HCT116 (cell line): ENCODE results near the gene MED6. TPM values are rescaled to one million over a fixed set of nuclear protein-coding genes. Genes with fewer than 3 reads are reported as not detected.

ENCODE experiments used
- ATAC-seq: fragments of 200-7000 bp; cut with Tn5 transposase; 2 replicates; pipeline ENCODE4 v1.9.1; 2020; ENCODE audit warnings: mild to moderate bottlenecking, moderate library complexity
- BruUV-seq: library from RNA; stranded (reverse); fragments of 400-500 nt; replicated peaks from 2 replicates; lab custom pipeline; 2021; lab: Mats Ljungman, UMichigan
- CTCF ChIA-PET: fragments of 300-600 bp; sonication (Branson Sonifier 250); formaldehyde crosslinking; loops from one replicate; lab custom pipeline; 2021; ENCODE audit warnings: antibody characterized with exemption; lab: Charles Lee
- POLR2A ChIA-PET: fragments of 300-600, 350-600 bp; sonication (Branson Sonifier 250); formaldehyde crosslinking; loops from one replicate; lab custom pipeline; 2021; ENCODE audit warnings: antibody characterized with exemption; lab: Charles Lee
- RAD21 ChIA-PET, 2 experiments: fragments of 300-600 bp; sonication (Branson Sonifier 250); formaldehyde crosslinking; loops; one replicate each; lab custom pipeline; 2023; ENCODE audit warnings: low total read pairs in 2 of 2; ENCODE audit not compliant: uncharacterized antibody in 2 of 2, unreplicated experiment in 2 of 2, low non-redundant PET in 1 of 2; lab: Charles Lee
- DNase-seq: peaks from one replicate; pipeline ENCODE4 v3.0.0-alpha.2; 2010; ENCODE audit warnings: low read depth, low spot score
- H2AFZ ChIP-seq: fragments of 200-600 bp; shearing (Covaris generic), sonication (generic); 2 replicates; pipeline ENCODE4 v1.6.1; 2017; ENCODE audit warnings: low read depth, mixed run types, mixed read lengths, antibody characterized with exemption, low read length; ENCODE audit not compliant: poor library complexity, severe bottlenecking
- H3K27ac ChIP-seq: 2 replicates; pipeline ENCODE4 v1.5.1; 2012; ENCODE audit warnings: low read depth, low read length
- H3K27me3 ChIP-seq: fragments of 200-600 bp; sonication (generic); 2 replicates; pipeline ENCODE4 v1.6.1; 2016; ENCODE audit warnings: mixed run types, low read length, mixed read lengths; ENCODE audit not compliant: insufficient read depth
- H3K36me3 ChIP-seq, 2 experiments: fragments of 200-500 bp in 1 of 2; fragments of 200-600 bp in 1 of 2; sonication (Bioruptor generic) in 1 of 2; sonication (generic) in 1 of 2; 2 replicates each; pipeline versions ENCODE4 v1.5.1 to v1.6.1; 2014 to 2016; ENCODE audit warnings: low read length in 2 of 2, inconsistent platforms in 1 of 2, mixed read lengths in 1 of 2, mixed run types in 1 of 2; ENCODE audit not compliant: insufficient read depth in 2 of 2, control insufficient read depth in 1 of 2
- H3K4me1 ChIP-seq, 2 experiments: fragments of 200-600 bp in 1 of 2; sonication (generic) in 1 of 2; 2 replicates each; pipeline versions ENCODE4 v1.5.1 to v1.6.1; 2012 to 2017; ENCODE audit warnings: low read length in 2 of 2, inconsistent platforms in 1 of 2, mild to moderate bottlenecking in 1 of 2, mixed read lengths in 1 of 2, mixed run types in 1 of 2, moderate library complexity in 1 of 2; ENCODE audit not compliant: insufficient read depth in 2 of 2, control insufficient read depth in 1 of 2
- H3K4me2 ChIP-seq: fragments of 200-600 bp; sonication (generic); 2 replicates; pipeline ENCODE4 v1.6.1; 2017; ENCODE audit warnings: mixed run types, low read length, mixed read lengths
- H3K4me3 ChIP-seq, 2 experiments: fragments of 200-600 bp in 1 of 2; sonication (generic) in 1 of 2; replicated peaks in 1 of 2; 2 replicates each; pipeline ENCODE4 v1.5.1; 2011 to 2016; ENCODE audit warnings: low read length in 2 of 2, control low read depth in 1 of 2, low read depth in 1 of 2, mild to moderate bottlenecking in 1 of 2, mixed read lengths in 1 of 2, mixed run types in 1 of 2
- H3K79me2 ChIP-seq: fragments of 200-600 bp; sonication (generic); 2 replicates; pipeline ENCODE4 v1.6.1; 2017; ENCODE audit warnings: mild to moderate bottlenecking, mixed run types, low read length, moderate library complexity, mixed read lengths; ENCODE audit not compliant: insufficient read depth
- H3K9ac ChIP-seq: fragments of 200-600 bp; sonication (generic); 2 replicates; pipeline ENCODE4 v1.6.1; 2016; ENCODE audit warnings: low read length, mixed read lengths
- H3K9me2 ChIP-seq: fragments of 200-600 bp; sonication (generic), shearing (Covaris generic); 2 replicates; pipeline ENCODE4 v1.6.1; 2017; ENCODE audit warnings: mixed run types, mild to moderate bottlenecking, moderate library complexity; ENCODE audit not compliant: insufficient read depth
- H3K9me3 ChIP-seq, 2 experiments: fragments of 200-500 bp in 1 of 2; fragments of 200-600 bp in 1 of 2; sonication (Bioruptor generic) in 1 of 2; sonication (generic) in 1 of 2; 2 replicates each; pipeline ENCODE4 v1.6.1; 2014 to 2017; ENCODE audit warnings: low read length in 2 of 2, mixed read lengths in 2 of 2, inconsistent platforms in 1 of 2, low read depth in 1 of 2, mild to moderate bottlenecking in 1 of 2, mixed run types in 1 of 2, moderate library complexity in 1 of 2; ENCODE audit not compliant: control insufficient read depth in 1 of 2, insufficient read depth in 1 of 2
- H4K20me1 ChIP-seq: fragments of 200-600 bp; sonication (generic), shearing (Covaris generic); 2 replicates; pipeline ENCODE4 v1.6.1; 2017; ENCODE audit warnings: mixed run types, mild to moderate bottlenecking, moderate library complexity; ENCODE audit not compliant: insufficient read depth
- EZH2phosphoT487 ChIP-seq: fragments of 200-600 bp; IDR thresholded peaks from 2 replicates; pipeline ENCODE4 v1.6.1; 2018; ENCODE audit warnings: antibody characterized with exemption, borderline replicate concordance
- POLR2AphosphoS5 ChIP-seq: IDR thresholded peaks from 2 replicates; pipeline ENCODE4 v1.6.1; 2011; ENCODE audit warnings: mild to moderate bottlenecking, low read depth, low read length, moderate library complexity
- REST ChIP-seq: IDR thresholded peaks from 2 replicates; pipeline ENCODE4 v1.6.1; 2012; ENCODE audit warnings: low read depth
- SIN3A ChIP-seq: IDR thresholded peaks from 2 replicates; pipeline ENCODE4 v1.6.1; 2012; ENCODE audit warnings: low read depth
- ZFX ChIP-seq: fragments of 450-650 bp; IDR thresholded peaks from 2 replicates; pipeline ENCODE4 v1.6.1; 2017
- ZNF274 ChIP-seq: fragments of 200-500 bp; sonication (Bioruptor generic); IDR thresholded peaks from 2 replicates; pipeline ENCODE4 v1.6.1; 2014; ENCODE audit warnings: mild to moderate bottlenecking, low read depth, low read length, inconsistent platforms
- intact Hi-C: fragments of 100-400 bp; cut with micrococcal nuclease; formaldehyde crosslinking; loops from 2 replicates; pipeline ENCODE4 v1.10.0; 2022
- total RNA-seq: library from RNA; stranded (reverse); gene quantifications from one replicate; pipeline ENCODE4 v1.2.1, GENCODE V29; 2021; ENCODE audit not compliant: unreplicated experiment

MED6 gene
- total RNA-seq, 1 experiment from 2014 or later = 39.6 TPM

GRCh38 chr14:70646705-70647104, 46.2 kb upstream of the MED6 start:
- RAD21 ChIA-PET = no interaction called here
- TF ChIP-seq REST = no peak
- TF ChIP-seq POLR2AphosphoS5 = no peak
- TF ChIP-seq ZNF274 = no peak
- no peak for TF ChIP-seq EZH2phosphoT487
- TF ChIP-seq, all 23 proteins: peak for 0
- Histone ChIP-seq H3K4me3 (no peak overlapping the region), H3K4me1 (peaks cover 8 to 15% of the 10 kb centered on the region in 2 experiments; a peak in 2 of 4 replicates), H3K9me2 (no peaks in the 10 kb centered on the region), H3K9ac (no peak overlapping the region), H4K20me1 (no peaks in the 10 kb centered on the region), H3K27ac (no peak overlapping the region), H3K36me3 (no peaks in the 10 kb centered on the region), H2AFZ (no peak overlapping the region), H3K4me2 (no peak overlapping the region), H3K27me3 (no peaks in the 10 kb centered on the region), H3K9me3 (no peaks in the 10 kb centered on the region), H3K79me2 (no peaks in the 10 kb centered on the region)
- CTCF ChIA-PET = no interaction called here
- POLR2A ChIA-PET = no interaction called here
- intact Hi-C loops = no loop called here
- no peak for ATAC-seq
- DNase-seq = no peak
- no TSS peak for BruUV-seq

- H3K9ac ChIP-seq = no peak overlapping the region
- no peak overlapping the region for H3K4me3 ChIP-seq
- CTCF ChIA-PET = no interaction called here
- H3K36me3 ChIP-seq = no peaks in the 10 kb centered on the region
- POLR2A ChIA-PET = no interaction called here
- H3K9me2 ChIP-seq = no peaks in the 10 kb centered on the region
- intact Hi-C loops = no loop called here
- no peaks in the 10 kb centered on the region for H3K27me3 ChIP-seq
- no peaks in the 10 kb centered on the region for H4K20me1 ChIP-seq
- TF ChIP-seq ZFX (no peak), POLR2AphosphoS5 (no peak), SIN3A (no peak), EZH2phosphoT487 (no peak)
- DNase-seq (no peak), ATAC-seq (no peak)
- no TSS peak for BruUV-seq
- H3K79me2 ChIP-seq = no peaks in the 10 kb centered on the region
- H3K4me2 ChIP-seq = no peak overlapping the region
- H3K27ac ChIP-seq = no peak overlapping the region
- no peaks in the 10 kb centered on the region for H3K9me3 ChIP-seq
- no peak overlapping the region for H2AFZ ChIP-seq
- peaks cover 8 to 20% of the 10 kb centered on the region in 2 experiments; a peak in 3 of 4 replicates for H3K4me1 ChIP-seq
- RAD21 ChIA-PET = no interaction called here
Observed at GRCh38 chr14:70645892-70646291, 45.4 kb upstream of the MED6 start.
